ENCODE measurements around the gene RMND5B. TPM values are rescaled to one million over a fixed set of nuclear protein-coding genes. Genes with fewer than 3 reads are reported as not detected.

The RMND5B gene
- polyA plus RNA-seq, 1 donor from 2014 or later = 37.3 TPM

DNA sequence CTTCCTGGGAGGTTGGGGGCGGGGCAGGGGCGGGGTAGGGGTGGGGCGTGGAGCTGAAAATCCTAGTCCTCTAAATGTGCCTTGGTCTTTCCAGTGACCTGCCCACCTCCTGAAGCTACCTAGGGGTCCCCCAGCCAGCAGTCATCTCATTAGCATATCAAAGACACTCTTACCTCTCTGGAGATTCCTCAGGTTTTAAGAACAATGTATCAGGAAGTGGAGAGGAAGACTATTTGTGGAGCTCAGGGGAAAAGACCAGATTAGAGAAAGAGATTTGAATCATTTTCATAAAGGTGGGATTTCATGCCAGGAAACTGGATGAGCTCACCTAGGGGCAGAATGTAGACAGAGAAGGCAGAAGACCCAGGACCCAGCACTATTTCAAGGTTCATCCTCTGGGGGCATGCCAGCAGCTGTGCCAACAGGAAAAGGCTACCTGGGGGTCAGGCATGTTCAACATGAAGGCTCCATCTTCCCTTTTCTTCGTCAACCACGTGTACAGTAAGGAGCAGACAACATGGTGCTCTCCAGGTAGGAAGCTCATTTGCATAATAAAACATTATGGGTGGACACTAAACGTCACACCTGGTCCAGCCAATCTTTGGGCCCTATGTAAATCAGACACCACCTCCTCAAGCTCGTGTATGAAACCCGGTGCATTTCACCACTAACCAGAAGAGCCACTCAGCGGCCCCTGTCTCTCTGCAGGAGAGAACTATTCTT is 49.5 kb downstream of the RMND5B start:
- TF ChIP-seq POLR2AphosphoS5 (IDR thresholded peaks at IDR 0.05) = no peak
- no peak for TF ChIP-seq EP300 (conservative IDR thresholded peaks at IDR 0.05; ENCODE audit: poor library complexity, severe bottlenecking)
- TF ChIP-seq SMC3 (conservative IDR thresholded peaks at IDR 0.05; ENCODE audit: poor library complexity) = no peak
- no peaks in the 10 kb centered on the region for H3K27me3 ChIP-seq (ENCODE audit: insufficient read depth, low read depth, low read length)
- H3K36me3 ChIP-seq (ENCODE audit: insufficient read depth, low read length) = no peaks in the 10 kb centered on the region
- H2AFZ ChIP-seq (ENCODE audit: low read depth, low read length) = no peak overlapping the region
- H3K9me3 ChIP-seq (ENCODE audit: low read length) = no peaks in the 10 kb centered on the region
- no peaks in the 10 kb centered on the region for H4K20me1 ChIP-seq (ENCODE audit: insufficient read depth)
- no peak overlapping the region for H3K27ac ChIP-seq (ENCODE audit: low read length)
- no peak overlapping the region for H3K4me3 ChIP-seq (ENCODE audit: low read length)
- H3K79me2 ChIP-seq (replicated peaks; ENCODE audit: insufficient read depth, low read length) = no peaks in the 10 kb centered on the region
- no peak overlapping the region for H3K4me2 ChIP-seq (ENCODE audit: low read length)
- no peaks in the 10 kb centered on the region for H3F3A ChIP-seq (ENCODE audit: insufficient read depth, low read length, poor library complexity, severe bottlenecking)
- H3K9ac ChIP-seq (ENCODE audit: low read length) = no peak overlapping the region
- no peaks in the 10 kb centered on the region for H3K9me2 ChIP-seq (ENCODE audit: insufficient read depth, low read length)

DNA sequence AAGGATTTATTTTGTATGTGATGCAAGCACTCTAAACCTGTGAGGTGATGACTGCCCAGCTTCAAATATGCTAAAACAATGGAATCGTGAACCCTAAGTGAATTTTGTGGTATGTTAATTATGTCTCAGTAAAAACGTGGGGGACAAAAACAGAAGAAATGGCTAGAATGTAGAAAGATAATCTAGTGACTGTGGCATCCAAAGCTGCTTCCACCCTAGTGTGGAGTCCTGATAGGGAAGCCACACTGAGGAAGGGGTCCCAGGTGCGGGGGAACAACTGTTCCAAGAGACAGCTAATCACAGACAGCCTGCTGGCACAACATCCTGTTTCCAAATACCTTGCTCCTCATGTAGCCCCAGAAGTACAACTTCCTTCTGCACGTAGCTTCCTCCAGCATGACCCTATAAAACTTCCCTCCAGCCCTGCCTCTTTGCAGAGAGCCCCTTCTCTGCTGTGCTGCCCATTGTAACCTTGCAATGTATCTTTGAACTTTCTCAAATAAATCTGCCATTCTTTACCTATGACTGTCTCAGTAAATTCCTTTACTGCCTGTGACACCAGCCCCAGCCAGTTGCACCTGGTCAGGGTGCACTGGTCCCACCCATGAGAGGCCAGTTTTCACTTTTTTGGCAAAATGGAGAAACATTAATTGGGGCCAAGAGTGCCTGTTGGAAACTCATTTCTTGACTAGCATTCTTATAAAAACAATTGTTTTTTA is 51.5 kb downstream of the RMND5B start:
- Histone ChIP-seq H3K9me3 (ENCODE audit: low read length) (no peaks in the 10 kb centered on the region), H3K79me2 (replicated peaks; ENCODE audit: insufficient read depth, low read length) (no peaks in the 10 kb centered on the region), H3K4me2 (ENCODE audit: low read length) (no peak overlapping the region), H2AFZ (ENCODE audit: low read depth, low read length) (no peak overlapping the region), H3K36me3 (ENCODE audit: insufficient read depth, low read length) (no peaks in the 10 kb centered on the region), H3K27ac (ENCODE audit: low read length) (no peak overlapping the region), H3K27me3 (ENCODE audit: insufficient read depth, low read depth, low read length) (no peaks in the 10 kb centered on the region), H3K4me3 (ENCODE audit: low read length) (no peak overlapping the region), H3K9me2 (ENCODE audit: insufficient read depth, low read length) (no peaks in the 10 kb centered on the region), H4K20me1 (ENCODE audit: insufficient read depth) (no peaks in the 10 kb centered on the region), H3F3A (ENCODE audit: insufficient read depth, low read length, poor library complexity, severe bottlenecking) (no peaks in the 10 kb centered on the region), H3K9ac (ENCODE audit: low read length) (no peak overlapping the region)
- TF ChIP-seq RAD21 (conservative IDR thresholded peaks at IDR 0.05) (no peak), SMC3 (conservative IDR thresholded peaks at IDR 0.05; ENCODE audit: poor library complexity) (no peak), MXI1 (conservative IDR thresholded peaks at IDR 0.05; ENCODE audit: poor library complexity, severe bottlenecking) (no peak), EP300 (conservative IDR thresholded peaks at IDR 0.05; ENCODE audit: poor library complexity, severe bottlenecking) (no peak), POLR2AphosphoS5 (IDR thresholded peaks at IDR 0.05) (no peak)
- TF ChIP-seq, protein P1, sequence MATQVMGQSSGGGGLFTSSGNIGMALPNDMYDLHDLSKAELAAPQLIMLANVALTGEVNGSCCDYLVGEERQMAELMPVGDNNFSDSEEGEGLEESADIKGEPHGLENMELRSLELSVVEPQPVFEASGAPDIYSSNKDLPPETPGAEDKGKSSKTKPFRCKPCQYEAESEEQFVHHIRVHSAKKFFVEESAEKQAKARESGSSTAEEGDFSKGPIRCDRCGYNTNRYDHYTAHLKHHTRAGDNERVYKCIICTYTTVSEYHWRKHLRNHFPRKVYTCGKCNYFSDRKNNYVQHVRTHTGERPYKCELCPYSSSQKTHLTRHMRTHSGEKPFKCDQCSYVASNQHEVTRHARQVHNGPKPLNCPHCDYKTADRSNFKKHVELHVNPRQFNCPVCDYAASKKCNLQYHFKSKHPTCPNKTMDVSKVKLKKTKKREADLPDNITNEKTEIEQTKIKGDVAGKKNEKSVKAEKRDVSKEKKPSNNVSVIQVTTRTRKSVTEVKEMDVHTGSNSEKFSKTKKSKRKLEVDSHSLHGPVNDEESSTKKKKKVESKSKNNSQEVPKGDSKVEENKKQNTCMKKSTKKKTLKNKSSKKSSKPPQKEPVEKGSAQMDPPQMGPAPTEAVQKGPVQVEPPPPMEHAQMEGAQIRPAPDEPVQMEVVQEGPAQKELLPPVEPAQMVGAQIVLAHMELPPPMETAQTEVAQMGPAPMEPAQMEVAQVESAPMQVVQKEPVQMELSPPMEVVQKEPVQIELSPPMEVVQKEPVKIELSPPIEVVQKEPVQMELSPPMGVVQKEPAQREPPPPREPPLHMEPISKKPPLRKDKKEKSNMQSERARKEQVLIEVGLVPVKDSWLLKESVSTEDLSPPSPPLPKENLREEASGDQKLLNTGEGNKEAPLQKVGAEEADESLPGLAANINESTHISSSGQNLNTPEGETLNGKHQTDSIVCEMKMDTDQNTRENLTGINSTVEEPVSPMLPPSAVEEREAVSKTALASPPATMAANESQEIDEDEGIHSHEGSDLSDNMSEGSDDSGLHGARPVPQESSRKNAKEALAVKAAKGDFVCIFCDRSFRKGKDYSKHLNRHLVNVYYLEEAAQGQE (IDR thresholded peaks at IDR 0.05; ENCODE audit: borderline replicate concordance) = no peak

DNA sequence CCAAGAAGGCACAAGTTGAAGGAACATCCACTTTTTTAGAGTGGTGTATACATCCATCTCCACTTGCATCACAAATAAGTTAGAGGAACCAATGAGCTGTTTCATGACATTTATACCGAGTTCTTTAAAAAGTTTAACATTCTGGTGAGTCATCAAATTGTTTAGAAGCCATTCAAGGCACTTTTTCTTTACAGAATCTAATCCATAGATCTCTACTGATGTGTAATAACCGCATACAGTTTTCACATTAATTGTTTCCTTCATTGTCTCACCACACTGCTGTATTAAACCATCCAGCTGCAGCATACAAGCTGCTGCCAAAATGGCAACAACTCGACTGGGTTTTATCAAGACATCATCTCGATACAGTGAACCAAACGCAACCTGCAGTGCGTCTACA is 55.6 kb downstream of the RMND5B start:
- Histone ChIP-seq H2AFZ (ENCODE audit: low read depth, low read length) (no peak overlapping the region), H3K27ac (ENCODE audit: low read length) (no peak overlapping the region), H3K27me3 (ENCODE audit: insufficient read depth, low read depth, low read length) (no peaks in the 10 kb centered on the region), H4K20me1 (ENCODE audit: insufficient read depth) (no peaks in the 10 kb centered on the region), H3K36me3 (ENCODE audit: insufficient read depth, low read length) (no peaks in the 10 kb centered on the region), H3K4me2 (ENCODE audit: low read length) (no peak overlapping the region), H3K9me2 (ENCODE audit: insufficient read depth, low read length) (no peaks in the 10 kb centered on the region), H3K9me3 (ENCODE audit: low read length) (no peaks in the 10 kb centered on the region), H3K4me3 (ENCODE audit: low read length) (no peak overlapping the region), H3K9ac (ENCODE audit: low read length) (no peak overlapping the region), H3F3A (ENCODE audit: insufficient read depth, low read length, poor library complexity, severe bottlenecking) (no peaks in the 10 kb centered on the region), H3K79me2 (replicated peaks; ENCODE audit: insufficient read depth, low read length) (no peaks in the 10 kb centered on the region)
- TF ChIP-seq EP300 (conservative IDR thresholded peaks at IDR 0.05; ENCODE audit: poor library complexity, severe bottlenecking) = no peak
- no peak for TF ChIP-seq EZH2 (IDR thresholded peaks at IDR 0.05; ENCODE audit: borderline replicate concordance, insufficient read depth, low read length, poor library complexity, severe bottlenecking)
- no peak for TF ChIP-seq SMC3 (conservative IDR thresholded peaks at IDR 0.05; ENCODE audit: poor library complexity)
- TF ChIP-seq TAF1 (IDR thresholded peaks at IDR 0.05; ENCODE audit: low read depth) = no peak
- no peak for TF ChIP-seq MXI1 (conservative IDR thresholded peaks at IDR 0.05; ENCODE audit: poor library complexity, severe bottlenecking)
- TF ChIP-seq, protein P1 (IDR thresholded peaks at IDR 0.05; ENCODE audit: borderline replicate concordance) = no peak
- no peak for TF ChIP-seq RAD21 (conservative IDR thresholded peaks at IDR 0.05)
- no peak for TF ChIP-seq POLR2AphosphoS5 (IDR thresholded peaks at IDR 0.05)
- TF ChIP-seq, protein P2, sequence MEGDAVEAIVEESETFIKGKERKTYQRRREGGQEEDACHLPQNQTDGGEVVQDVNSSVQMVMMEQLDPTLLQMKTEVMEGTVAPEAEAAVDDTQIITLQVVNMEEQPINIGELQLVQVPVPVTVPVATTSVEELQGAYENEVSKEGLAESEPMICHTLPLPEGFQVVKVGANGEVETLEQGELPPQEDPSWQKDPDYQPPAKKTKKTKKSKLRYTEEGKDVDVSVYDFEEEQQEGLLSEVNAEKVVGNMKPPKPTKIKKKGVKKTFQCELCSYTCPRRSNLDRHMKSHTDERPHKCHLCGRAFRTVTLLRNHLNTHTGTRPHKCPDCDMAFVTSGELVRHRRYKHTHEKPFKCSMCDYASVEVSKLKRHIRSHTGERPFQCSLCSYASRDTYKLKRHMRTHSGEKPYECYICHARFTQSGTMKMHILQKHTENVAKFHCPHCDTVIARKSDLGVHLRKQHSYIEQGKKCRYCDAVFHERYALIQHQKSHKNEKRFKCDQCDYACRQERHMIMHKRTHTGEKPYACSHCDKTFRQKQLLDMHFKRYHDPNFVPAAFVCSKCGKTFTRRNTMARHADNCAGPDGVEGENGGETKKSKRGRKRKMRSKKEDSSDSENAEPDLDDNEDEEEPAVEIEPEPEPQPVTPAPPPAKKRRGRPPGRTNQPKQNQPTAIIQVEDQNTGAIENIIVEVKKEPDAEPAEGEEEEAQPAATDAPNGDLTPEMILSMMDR (IDR thresholded peaks at IDR 0.05; ENCODE audit: poor library complexity, severe bottlenecking) = no peak

All from neural cell (in vitro differentiated cells).